H1 (cell line): ENCODE data around the gene STK39.

Source experiments
- EP300 ChIP-seq, 2 experiments: IDR thresholded peaks; 1 replicate in 1 of 2; 2 replicates in 1 of 2; pipeline ENCODE4 v1.6.1; 2011 to 2012; ENCODE audit warnings: low read depth in 2 of 2, low read length in 2 of 2, mild to moderate bottlenecking in 2 of 2, borderline replicate concordance in 1 of 2, inconsistent platforms in 1 of 2, moderate library complexity in 1 of 2
- POLR2AphosphoS5 ChIP-seq: IDR thresholded peaks from 2 replicates; pipeline ENCODE4 v1.6.1; 2011; ENCODE audit warnings: low read depth, low read length
- SIRT6 ChIP-seq: IDR thresholded peaks from one replicate; pipeline ENCODE4 v1.7.1; 2012; ENCODE audit warnings: low read length, inconsistent platforms
- USF2 ChIP-seq: IDR thresholded peaks from 2 replicates; pipeline ENCODE4 v1.6.1; 2011; ENCODE audit warnings: low read length, improper control_type of control experiment

GRCh38 chr2:168120310-168120709 lies 127.1 kb downstream of the STK39 start:
- TF ChIP-seq SIRT6 = no peak
- TF ChIP-seq EP300 (IDR thresholded peaks at IDR 0.05; ENCODE audit: borderline replicate concordance in 1 of 2, low read depth in 2 of 2, low read length in 2 of 2) = no peak
- TF ChIP-seq POLR2AphosphoS5 = no peak
- TF ChIP-seq USF2 = no peak
